GM23338 (cell line): ENCODE data around the gene RHOBTB3.

Source experiments
- CREB1 ChIP-seq: fragments of 250-450 bp; sonication (Bioruptor Pico); IDR thresholded peaks from 2 replicates; pipeline ENCODE4 v1.5.0; 2020; ENCODE audit warnings: low read depth, mild to moderate bottlenecking, moderate library complexity
- CTCF ChIP-seq, 2 experiments: fragments of 200-600 bp in 1 of 2; sonication (generic) in 1 of 2; conservative IDR thresholded peaks; 2 replicates each; pipeline versions ENCODE4 v1.5.1 to v1.6.1; 2016 to 2017; ENCODE audit warnings: antibody characterized with exemption in 2 of 2, low read depth in 2 of 2, mild to moderate bottlenecking in 2 of 2, moderate library complexity in 1 of 2
- EZH2 ChIP-seq: fragments of 200-600 bp; sonication (generic); IDR thresholded peaks from one replicate; pipeline ENCODE4 v1.8.0; 2017; ENCODE audit warnings: antibody characterized with exemption, mild to moderate bottlenecking, low read depth; ENCODE audit not compliant: unreplicated experiment
- EZH2phosphoT487 ChIP-seq: fragments of 200-600 bp; sonication (generic); IDR thresholded peaks from one replicate; pipeline ENCODE4 v1.8.1; 2018; ENCODE audit warnings: antibody characterized with exemption; ENCODE audit not compliant: unreplicated experiment
- JUNB ChIP-seq: IDR thresholded peaks from one replicate; pipeline ENCODE4 v1.6.1; 2016; ENCODE audit warnings: antibody characterized with exemption; ENCODE audit not compliant: unreplicated experiment
- POLR2AphosphoS5 ChIP-seq: IDR thresholded peaks from 2 replicates; pipeline ENCODE4 v1.6.1; 2016; ENCODE audit warnings: antibody characterized with exemption, low read depth
- REST ChIP-seq: IDR thresholded peaks from one replicate; pipeline ENCODE4 v1.6.1; 2018; ENCODE audit warnings: antibody characterized with exemption; ENCODE audit not compliant: unreplicated experiment
- STAT1 ChIP-seq: IDR thresholded peaks from one replicate; pipeline ENCODE4 v1.6.1; 2016; ENCODE audit warnings: antibody characterized with exemption; ENCODE audit not compliant: unreplicated experiment
- ZNF114 ChIP-seq: fragments of 250-450 bp; sonication (Bioruptor Pico); IDR thresholded peaks from 2 replicates; pipeline ENCODE4 v1.5.0; 2020; ENCODE audit warnings: mild to moderate bottlenecking, moderate library complexity

- TF ChIP-seq POLR2AphosphoS5: no peak
- no peak for TF ChIP-seq CTCF (conservative IDR thresholded peaks at IDR 0.05; ENCODE audit: low read depth in 2 of 2)
- no peak for TF ChIP-seq EZH2phosphoT487
- TF ChIP-seq EZH2: no peak
- TF ChIP-seq ZNF114 (CRISPR knock-in tag): no peak
- no peak for TF ChIP-seq JUNB
- no peak for TF ChIP-seq CREB1 (CRISPR knock-in tag)
- TF ChIP-seq STAT1: no peak
- TF ChIP-seq REST: no peak
Observed at GRCh38 chr5:95754545-95754944, 23.4 kb downstream of the RHOBTB3 start.
